Mononuclear cell (primary cell): Measurements from ENCODE around the gene ZNF157. TPM values are rescaled to one million over a fixed set of nuclear protein-coding genes. Genes with fewer than 3 reads are reported as not detected.

ENCODE experiments used
- H3K27me3 ChIP-seq: 2 replicates; pipeline ENCODE4 v1.6.0; 2011; ENCODE audit warnings: low read length, control low read depth; ENCODE audit not compliant: insufficient read depth
- H3K4me1 ChIP-seq: 2 replicates; pipeline ENCODE4 v1.5.1; 2011; ENCODE audit warnings: mild to moderate bottlenecking, low read length, control low read depth; ENCODE audit not compliant: insufficient read depth
- H3K4me3 ChIP-seq: 2 replicates; pipeline ENCODE4 v1.5.1; 2011; ENCODE audit warnings: mild to moderate bottlenecking, low read length, moderate library complexity
- H3K9me3 ChIP-seq: 2 replicates; pipeline ENCODE4 v1.5.1; 2011; ENCODE audit warnings: low read depth, mild to moderate bottlenecking, control low read depth, low read length
- total RNA-seq: library from RNA; depleted of rRNA; stranded (reverse); fragments of >200 nt; gene quantifications from one replicate; pipeline ENCODE4 v1.2.3, GENCODE V29; 2012

Gene ZNF157
- total RNA-seq, 1 donor = 0.63 TPM

- Histone ChIP-seq H3K27me3 (no peaks in the 10 kb centered on the region), H3K4me1 (no peaks in the 10 kb centered on the region), H3K9me3 (no peaks in the 10 kb centered on the region), H3K4me3 (no peak overlapping the region)
These were observed 20.4 kb downstream of the ZNF157 start for GRCh38 chrX:47390780-47391179.

- Histone ChIP-seq H3K4me3 (no peak overlapping the region), H3K9me3 (peaks cover 15% of the 10 kb centered on the region), H3K27me3 (no peaks in the 10 kb centered on the region), H3K4me1 (no peaks in the 10 kb centered on the region)
These were observed 42.8 kb downstream of the ZNF157 start for GRCh38 chrX:47413179-47413594.

GRCh38 chrX:47420265-47420664, 49.9 kb downstream of the ZNF157 start:
- H3K9me3 ChIP-seq = no peaks in the 10 kb centered on the region
- no peaks in the 10 kb centered on the region for H3K4me1 ChIP-seq
- H3K4me3 ChIP-seq = no peak overlapping the region
- no peaks in the 10 kb centered on the region for H3K27me3 ChIP-seq

GRCh38 chrX:47420962-47421361, 50.6 kb downstream of the ZNF157 start:
- Histone ChIP-seq H3K27me3 (no peaks in the 10 kb centered on the region), H3K4me3 (no peak overlapping the region), H3K9me3 (no peaks in the 10 kb centered on the region), H3K4me1 (no peaks in the 10 kb centered on the region)

GRCh38 chrX:47422444-47422843, 52.1 kb downstream of the ZNF157 start:
- H3K27me3 ChIP-seq = no peaks in the 10 kb centered on the region
- no peaks in the 10 kb centered on the region for H3K4me1 ChIP-seq
- no peaks in the 10 kb centered on the region for H3K9me3 ChIP-seq
- no peak overlapping the region for H3K4me3 ChIP-seq

GRCh38 chrX:47430925-47431324, 60.5 kb downstream of the ZNF157 start:
- Histone ChIP-seq H3K4me3 (no peak overlapping the region), H3K4me1 (no peaks in the 10 kb centered on the region), H3K27me3 (no peaks in the 10 kb centered on the region), H3K9me3 (no peaks in the 10 kb centered on the region)

- Histone ChIP-seq H3K9me3 (peaks cover 42% of the 10 kb centered on the region), H3K27me3 (no peaks in the 10 kb centered on the region), H3K4me1 (no peaks in the 10 kb centered on the region), H3K4me3 (no peak overlapping the region)
These were observed 76.1 kb downstream of the ZNF157 start for GRCh38 chrX:47446431-47446830.

GRCh38 chrX:47446971-47447370, 76.6 kb downstream of the ZNF157 start:
- Histone ChIP-seq H3K4me1 (no peaks in the 10 kb centered on the region), H3K27me3 (no peaks in the 10 kb centered on the region), H3K9me3 (peaks cover 42% of the 10 kb centered on the region), H3K4me3 (no peak overlapping the region)

GRCh38 chrX:47447607-47448006, 77.2 kb downstream of the ZNF157 start:
- no peak overlapping the region for H3K4me3 ChIP-seq
- no peaks in the 10 kb centered on the region for H3K27me3 ChIP-seq
- H3K9me3 ChIP-seq = peaks cover 42% of the 10 kb centered on the region
- H3K4me1 ChIP-seq = no peaks in the 10 kb centered on the region

- no peaks in the 10 kb centered on the region for H3K4me1 ChIP-seq
- no peak overlapping the region for H3K4me3 ChIP-seq
These were observed 77.9 kb downstream of the ZNF157 start for GRCh38 chrX:47448165-47448806.

GRCh38 chrX:47452112-47452511, 81.7 kb downstream of the ZNF157 start:
- Histone ChIP-seq H3K27me3 (no peaks in the 10 kb centered on the region), H3K4me1 (no peaks in the 10 kb centered on the region), H3K4me3 (no peak overlapping the region), H3K9me3 (peaks cover 28% of the 10 kb centered on the region)

More at GRCh38 chrX:47448165-47448806, 77.9 kb downstream of the ZNF157 start:
- peaks cover 42% of the 10 kb centered on the region for H3K9me3 ChIP-seq
- H3K27me3 ChIP-seq = no peaks in the 10 kb centered on the region

- Histone ChIP-seq H3K4me1 (no peaks in the 10 kb centered on the region), H3K27me3 (no peaks in the 10 kb centered on the region), H3K4me3 (no peak overlapping the region), H3K9me3 (no peaks in the 10 kb centered on the region)
These were observed 85.7 kb downstream of the ZNF157 start for GRCh38 chrX:47456080-47456479.

GRCh38 chrX:47458528-47458927, 88.2 kb downstream of the ZNF157 start:
- no peak overlapping the region for H3K4me3 ChIP-seq
- H3K4me1 ChIP-seq = no peaks in the 10 kb centered on the region
- H3K27me3 ChIP-seq = no peaks in the 10 kb centered on the region
- no peaks in the 10 kb centered on the region for H3K9me3 ChIP-seq

GRCh38 chrX:47460561-47460960, 90.2 kb downstream of the ZNF157 start:
- H3K9me3 ChIP-seq = no peaks in the 10 kb centered on the region
- no peaks in the 10 kb centered on the region for H3K27me3 ChIP-seq
- H3K4me1 ChIP-seq = no peaks in the 10 kb centered on the region
- H3K4me3 ChIP-seq = no peak overlapping the region
